Measurements from ENCODE around the gene TYW1B. TPM values are rescaled to one million over a fixed set of nuclear protein-coding genes. Genes with fewer than 3 reads are reported as not detected.
"Not testable (repeated sequence)": the region's sequence is repeated elsewhere in the genome, so short reads cannot be mapped to it uniquely, and the experiment has no call there.

The TYW1B gene
- total RNA-seq, 2 donors from 2014 or later, result 4.8 TPM

DNA sequence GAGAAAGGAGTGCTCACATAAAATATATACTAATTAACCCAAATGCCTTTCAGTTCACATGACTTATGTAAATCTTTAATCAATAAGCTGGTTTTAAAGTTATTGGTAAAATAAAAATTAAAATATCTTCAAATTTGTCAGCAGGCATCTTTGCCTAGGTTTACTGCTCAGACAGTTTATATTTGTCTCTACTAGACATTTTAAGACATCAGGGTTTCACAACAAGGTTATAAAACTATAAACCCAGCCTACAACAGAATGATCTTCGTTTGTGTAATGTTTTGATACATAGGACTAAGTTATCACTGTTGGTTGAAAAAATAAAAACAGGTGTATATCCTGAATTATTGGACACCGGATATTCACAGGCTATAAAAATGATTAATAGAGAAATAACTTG lies 67.4 kb downstream of the TYW1B start:
- no peak for ATAC-seq
- Mint-ChIP-seq H3K36me3 (ENCODE audit: low read depth) (no peaks in the 10 kb centered on the region), H3K4me3 (no peak overlapping the region)

DNA sequence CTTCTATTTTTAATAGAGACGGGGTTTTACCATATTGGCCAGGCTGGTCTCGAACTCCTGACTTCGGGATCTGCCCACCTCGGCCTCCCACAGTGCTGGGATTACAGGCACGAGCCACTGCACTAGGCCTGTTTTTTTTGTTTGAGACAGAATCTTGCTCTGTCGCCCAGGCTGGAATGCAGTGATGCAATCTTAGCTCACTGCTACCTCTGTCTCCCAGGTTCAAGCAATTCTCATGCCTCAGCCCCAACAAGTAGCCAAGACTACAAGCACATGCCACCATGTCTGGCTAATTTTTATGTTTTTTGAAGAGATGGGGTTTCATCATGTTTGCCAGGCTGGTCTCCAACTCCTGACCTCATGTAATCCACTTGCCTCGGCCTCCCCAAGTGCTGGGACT lies 73.7 kb downstream of the TYW1B start:
- H3K27me3 Mint-ChIP-seq, result no peaks in the 10 kb centered on the region
- H3K4me3 Mint-ChIP-seq, result no peak overlapping the region
- no peak overlapping the region for H3K27ac Mint-ChIP-seq
- H3K4me1 Mint-ChIP-seq, result peaks cover 2% of the 10 kb centered on the region
- DNase-seq, result no peak
- no peaks in the 10 kb centered on the region for H3K9me3 ChIP-seq (ENCODE audit: control insufficient read depth, low read length, poor library complexity, severe bottlenecking)
- no peak for ATAC-seq
- peaks cover 2% of the 10 kb centered on the region for H3K36me3 Mint-ChIP-seq (ENCODE audit: low read depth)

More for the DNA sequence above, 67.4 kb downstream of the TYW1B start:
- no peaks in the 10 kb centered on the region for H3K9me3 ChIP-seq (ENCODE audit: control insufficient read depth, low read length, poor library complexity, severe bottlenecking)
- no peak for DNase-seq
- no peaks in the 10 kb centered on the region for H3K27me3 Mint-ChIP-seq
- no peak overlapping the region for H3K27ac Mint-ChIP-seq
- H3K4me1 Mint-ChIP-seq, result no peaks in the 10 kb centered on the region

DNA sequence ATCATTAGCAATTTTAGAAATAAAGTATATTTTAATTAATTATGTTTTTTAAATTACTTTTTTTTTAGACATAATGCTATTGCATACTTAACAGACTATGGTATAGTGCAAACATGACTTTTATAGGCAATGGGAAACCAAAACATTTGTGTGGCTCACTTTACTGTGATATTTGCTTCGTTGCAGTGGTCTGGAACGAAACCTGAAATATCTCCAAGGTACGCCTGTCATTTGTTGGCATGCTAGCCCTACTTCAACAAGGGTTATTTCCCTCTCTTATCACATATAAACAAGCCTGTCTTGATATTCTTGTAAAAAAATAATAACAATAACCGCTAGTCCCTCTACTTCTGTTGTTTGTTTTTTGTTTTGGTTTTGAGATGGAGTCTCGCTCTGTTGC lies 74.2 kb downstream of the TYW1B start:
- Mint-ChIP-seq H3K4me1 (peaks cover 2% of the 10 kb centered on the region), H3K4me3 (no peak overlapping the region), H3K27me3 (no peaks in the 10 kb centered on the region), H3K27ac (no peak overlapping the region), H3K36me3 (ENCODE audit: low read depth) (peaks cover 2% of the 10 kb centered on the region)
- DNase-seq (no peak), ATAC-seq (no peak)
- H3K9me3 ChIP-seq (ENCODE audit: control insufficient read depth, low read length, poor library complexity, severe bottlenecking), result no peaks in the 10 kb centered on the region

DNA sequence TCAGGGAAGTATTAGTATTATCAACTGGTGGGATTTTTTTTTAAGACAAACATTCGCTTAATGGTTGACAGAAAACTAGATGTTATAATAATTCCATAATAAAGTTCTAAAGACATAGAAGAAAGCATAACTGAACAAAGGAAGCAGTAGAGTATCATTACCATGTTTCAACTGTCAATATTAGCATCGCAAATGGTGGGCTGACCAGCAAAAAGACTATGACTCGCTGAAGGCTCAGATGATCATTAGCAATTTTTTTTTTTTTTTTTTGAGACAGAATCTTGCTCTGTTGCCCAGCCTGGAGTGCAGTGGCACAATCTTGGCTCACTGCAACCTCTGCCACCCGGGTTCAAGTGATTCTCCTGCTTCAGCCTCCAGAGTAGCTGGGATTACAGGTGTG lies 74.8 kb downstream of the TYW1B start:
- not testable (repeated sequence) for H3K36me3 Mint-ChIP-seq (ENCODE audit: low read depth); H3K4me1 Mint-ChIP-seq; ATAC-seq

DNA sequence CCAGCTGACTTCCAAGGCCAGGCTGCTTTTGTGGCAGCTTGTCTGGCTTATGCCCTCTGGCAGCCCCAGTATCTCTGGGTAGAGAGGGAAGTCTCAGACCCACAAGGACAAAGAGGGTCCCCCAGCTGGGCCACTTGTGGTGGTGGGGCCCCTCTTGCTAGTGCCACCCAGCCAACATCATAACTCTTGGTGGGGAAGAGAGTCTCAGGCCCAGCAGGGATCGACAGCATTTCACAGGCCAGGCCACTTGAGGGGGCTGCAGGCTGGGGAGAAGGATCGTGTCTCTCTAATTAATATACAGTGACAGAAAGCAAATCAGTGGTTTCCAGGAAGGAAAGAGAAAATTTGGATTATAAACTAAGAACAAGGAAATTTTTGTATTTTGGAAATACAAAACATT lies 76.0 kb downstream of the TYW1B start:
- peaks cover 2% of the 10 kb centered on the region for H3K4me1 Mint-ChIP-seq
- ATAC-seq (no peak), DNase-seq (no peak)
- peaks cover 2% of the 10 kb centered on the region for H3K36me3 Mint-ChIP-seq (ENCODE audit: low read depth)
- H3K27ac Mint-ChIP-seq, result no peak overlapping the region
- no peak overlapping the region for H3K4me3 Mint-ChIP-seq
- no peaks in the 10 kb centered on the region for H3K27me3 Mint-ChIP-seq
- H3K9me3 ChIP-seq (ENCODE audit: control insufficient read depth, low read length, poor library complexity, severe bottlenecking), result no peaks in the 10 kb centered on the region

More for the DNA sequence above, 74.8 kb downstream of the TYW1B start:
- H3K27ac Mint-ChIP-seq; H3K27me3 Mint-ChIP-seq; DNase-seq; H3K4me3 Mint-ChIP-seq; H3K9me3 ChIP-seq (ENCODE audit: control insufficient read depth, low read length, poor library complexity, severe bottlenecking): not testable (repeated sequence)

DNA sequence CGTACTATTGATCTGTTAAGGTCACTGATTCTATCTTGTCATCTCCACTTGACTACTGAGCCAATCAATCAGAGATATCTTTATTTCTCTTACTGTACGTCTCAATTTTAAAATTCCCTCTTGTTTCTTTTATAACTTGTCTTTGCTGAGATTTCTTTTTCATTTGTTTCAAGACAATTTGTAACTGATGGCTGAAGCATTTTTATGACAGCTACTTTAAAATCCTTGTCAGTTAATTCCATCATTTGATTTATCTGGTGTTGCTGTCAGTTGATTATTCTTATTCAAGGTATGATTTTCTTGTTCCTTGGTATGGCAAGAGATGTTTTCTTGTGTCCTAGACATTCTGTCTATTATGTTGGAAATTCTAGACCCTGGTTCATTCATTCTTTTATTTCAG lies 76.6 kb downstream of the TYW1B start:
- no peaks in the 10 kb centered on the region for H3K9me3 ChIP-seq (ENCODE audit: control insufficient read depth, low read length, poor library complexity, severe bottlenecking)
- Mint-ChIP-seq H3K27ac (no peak overlapping the region), H3K4me1 (peaks cover 2% of the 10 kb centered on the region), H3K4me3 (no peak overlapping the region), H3K27me3 (no peaks in the 10 kb centered on the region), H3K36me3 (ENCODE audit: low read depth) (peaks cover 2% of the 10 kb centered on the region)
- ATAC-seq (no peak), DNase-seq (no peak)

DNA sequence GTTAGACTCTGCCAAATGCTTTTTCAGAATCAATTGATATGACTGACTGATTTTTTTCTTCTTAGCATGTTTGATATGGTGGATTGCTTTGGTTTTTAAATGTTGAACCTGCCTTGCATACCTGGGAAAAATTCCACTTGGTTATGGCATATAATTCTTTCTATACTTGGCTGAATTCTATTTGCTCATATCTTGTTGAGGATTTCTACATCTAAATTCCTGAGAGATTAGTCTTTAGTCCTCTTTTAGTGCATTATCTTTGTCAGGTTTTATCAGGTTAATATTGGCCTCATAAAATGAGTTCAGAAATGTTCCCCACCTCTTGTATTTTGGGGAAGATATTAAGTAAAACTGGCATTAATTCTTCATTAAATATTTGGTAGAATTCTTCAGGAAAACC lies 79.4 kb downstream of the TYW1B start:
- not testable (repeated sequence) for H3K36me3 Mint-ChIP-seq (ENCODE audit: low read depth); H3K4me3 Mint-ChIP-seq; H3K4me1 Mint-ChIP-seq; H3K9me3 ChIP-seq (ENCODE audit: control insufficient read depth, low read length, poor library complexity, severe bottlenecking); DNase-seq; H3K27ac Mint-ChIP-seq; ATAC-seq; H3K27me3 Mint-ChIP-seq

DNA sequence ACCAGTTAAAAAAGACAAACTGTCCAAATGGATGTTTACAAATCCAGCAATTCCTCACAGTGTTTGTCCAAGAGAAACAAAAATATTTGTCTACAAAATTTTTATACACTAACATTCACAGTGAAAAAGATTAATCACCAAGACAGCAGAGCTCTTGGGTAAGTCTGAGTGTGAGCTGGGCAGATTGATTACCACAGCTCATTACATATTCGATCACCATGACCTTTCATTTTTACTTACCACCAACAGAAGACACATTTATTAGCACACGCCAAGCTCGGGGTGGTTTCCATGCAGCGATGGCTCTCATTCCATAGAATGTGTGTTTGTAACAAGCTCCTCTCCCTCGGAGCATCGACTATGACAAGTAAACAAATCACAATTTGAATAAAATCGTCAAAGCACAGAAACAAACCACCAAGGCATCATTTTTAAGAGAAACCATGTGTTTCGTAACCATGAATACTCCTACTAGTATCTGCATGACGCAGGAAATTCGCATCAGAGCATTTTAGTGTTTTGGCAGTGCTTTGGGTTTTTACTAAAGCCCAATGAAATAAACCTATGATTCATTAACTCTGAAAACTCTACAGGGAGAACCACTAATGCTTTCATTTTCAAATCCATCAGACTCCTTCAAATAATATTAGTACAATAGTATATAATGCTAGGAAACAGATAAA lies 83.6 kb downstream of the TYW1B start:
- not testable (repeated sequence) for H3K9me3 ChIP-seq (ENCODE audit: control insufficient read depth, low read length, poor library complexity, severe bottlenecking); H3K27me3 Mint-ChIP-seq; H3K4me3 Mint-ChIP-seq; H3K27ac Mint-ChIP-seq; H3K36me3 Mint-ChIP-seq (ENCODE audit: low read depth); DNase-seq; H3K4me1 Mint-ChIP-seq; ATAC-seq

DNA sequence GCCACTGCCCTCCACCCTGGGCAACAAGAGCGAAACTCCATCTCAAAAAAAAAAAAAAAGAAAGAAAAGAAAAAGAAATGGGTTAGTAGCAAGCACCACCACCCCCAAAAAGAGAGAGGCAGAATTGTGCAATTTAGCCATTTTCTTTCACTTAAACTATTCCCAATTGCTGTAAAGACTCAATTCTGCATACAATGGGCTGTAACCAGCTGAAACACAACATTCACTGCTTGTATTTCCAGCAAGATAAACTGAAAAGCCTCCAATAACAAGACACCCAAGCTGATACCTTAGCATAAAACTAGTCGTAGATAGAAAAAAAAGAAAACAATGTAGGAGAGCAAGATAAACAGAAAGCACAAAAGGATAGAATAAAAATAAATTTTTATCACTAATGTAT lies 84.2 kb downstream of the TYW1B start:
- not testable (repeated sequence) for DNase-seq; ATAC-seq; H3K4me1 Mint-ChIP-seq; H3K27ac Mint-ChIP-seq; H3K9me3 ChIP-seq (ENCODE audit: control insufficient read depth, low read length, poor library complexity, severe bottlenecking); H3K27me3 Mint-ChIP-seq; H3K4me3 Mint-ChIP-seq; H3K36me3 Mint-ChIP-seq (ENCODE audit: low read depth)

DNA sequence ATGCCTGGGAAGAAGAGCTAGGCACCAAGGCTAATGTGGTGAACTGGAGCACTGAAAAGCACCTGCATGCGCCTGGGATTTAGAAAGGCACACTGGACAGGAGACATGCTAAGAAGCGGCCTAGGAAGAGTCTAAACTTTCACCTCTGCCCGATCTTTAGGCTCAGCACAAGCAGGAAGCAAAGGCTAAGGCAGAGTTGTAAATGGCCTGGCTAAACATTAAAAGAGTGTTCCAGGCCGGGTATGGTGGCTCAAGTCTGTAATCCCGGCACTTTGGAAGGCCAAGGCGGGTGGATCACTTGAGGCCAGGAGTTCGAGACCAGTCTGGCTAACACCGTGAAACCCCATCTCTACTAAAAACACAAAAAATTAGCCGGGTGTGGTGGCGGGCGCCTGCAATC lies 88.3 kb downstream of the TYW1B start:
- not testable (repeated sequence) for H3K27me3 Mint-ChIP-seq; H3K4me1 Mint-ChIP-seq; H3K27ac Mint-ChIP-seq; ATAC-seq; DNase-seq; H3K4me3 Mint-ChIP-seq; H3K36me3 Mint-ChIP-seq (ENCODE audit: low read depth); H3K9me3 ChIP-seq (ENCODE audit: control insufficient read depth, low read length, poor library complexity, severe bottlenecking)

DNA sequence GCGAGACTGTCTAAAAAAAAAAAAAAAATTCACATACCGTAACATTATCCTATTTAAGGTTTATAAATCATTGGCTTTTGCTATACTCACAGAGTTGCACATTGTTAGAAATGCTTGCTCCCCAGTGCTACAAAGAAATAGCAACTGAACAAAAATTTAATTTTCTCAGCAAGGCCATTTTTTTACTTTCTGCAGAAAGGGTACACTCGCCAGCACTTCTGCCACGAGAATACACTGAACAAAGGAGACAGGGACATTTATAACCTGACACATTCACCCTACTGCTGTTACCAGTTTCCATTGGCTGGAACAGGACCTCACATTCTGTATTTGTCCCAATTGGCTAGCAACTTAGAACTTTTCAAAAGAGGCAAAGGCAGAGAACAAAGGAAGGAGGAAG lies 92.1 kb downstream of the TYW1B start:
- H3K36me3 Mint-ChIP-seq (ENCODE audit: low read depth); H3K9me3 ChIP-seq (ENCODE audit: control insufficient read depth, low read length, poor library complexity, severe bottlenecking); DNase-seq; H3K4me3 Mint-ChIP-seq; H3K27me3 Mint-ChIP-seq; H3K27ac Mint-ChIP-seq; ATAC-seq; H3K4me1 Mint-ChIP-seq: not testable (repeated sequence)

DNA sequence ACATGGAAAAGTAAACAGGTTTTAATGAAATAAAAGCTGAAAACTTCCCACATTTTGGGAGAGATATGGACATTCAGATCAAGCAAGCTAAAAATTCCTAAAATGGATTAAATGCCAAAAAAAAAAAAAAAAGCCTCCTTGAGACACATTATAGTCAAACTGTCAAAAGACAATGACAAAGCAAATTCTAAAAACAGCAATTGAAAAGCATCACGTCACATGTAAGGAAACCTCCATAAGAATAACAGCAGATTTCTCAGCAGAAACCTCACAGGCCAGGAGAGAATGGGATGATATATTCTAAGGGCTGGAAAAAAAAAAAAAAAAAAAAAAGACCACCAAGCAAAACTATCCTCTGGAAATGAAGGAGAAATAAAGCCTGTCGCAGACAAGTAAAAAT lies 97.2 kb downstream of the TYW1B start:
- not testable (repeated sequence) for ATAC-seq; H3K9me3 ChIP-seq (ENCODE audit: control insufficient read depth, low read length, poor library complexity, severe bottlenecking); H3K4me1 Mint-ChIP-seq; DNase-seq; H3K36me3 Mint-ChIP-seq (ENCODE audit: low read depth); H3K27ac Mint-ChIP-seq; H3K4me3 Mint-ChIP-seq; H3K27me3 Mint-ChIP-seq

DNA sequence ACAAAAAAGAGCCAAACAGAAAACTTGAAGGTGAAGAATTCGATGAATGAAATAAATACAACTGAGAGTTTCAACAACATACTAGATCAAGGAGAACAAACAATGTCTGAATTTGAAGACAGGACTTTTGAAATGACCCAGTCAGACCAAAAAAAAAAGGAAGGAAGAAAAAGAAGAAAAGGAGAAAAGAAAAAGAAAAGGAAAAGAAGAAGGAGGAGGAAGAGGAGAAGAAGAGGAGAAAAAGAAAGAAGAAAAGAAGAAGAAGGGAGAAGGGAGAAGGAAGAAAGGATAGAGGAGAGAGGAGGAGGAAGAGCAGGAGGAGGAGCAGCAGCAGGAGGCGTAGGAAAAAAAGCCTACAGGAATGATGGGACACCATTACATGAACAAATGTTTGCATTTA lies 97.6 kb downstream of the TYW1B start:
- ATAC-seq, H3K27me3 Mint-ChIP-seq: not testable (repeated sequence)

DNA sequence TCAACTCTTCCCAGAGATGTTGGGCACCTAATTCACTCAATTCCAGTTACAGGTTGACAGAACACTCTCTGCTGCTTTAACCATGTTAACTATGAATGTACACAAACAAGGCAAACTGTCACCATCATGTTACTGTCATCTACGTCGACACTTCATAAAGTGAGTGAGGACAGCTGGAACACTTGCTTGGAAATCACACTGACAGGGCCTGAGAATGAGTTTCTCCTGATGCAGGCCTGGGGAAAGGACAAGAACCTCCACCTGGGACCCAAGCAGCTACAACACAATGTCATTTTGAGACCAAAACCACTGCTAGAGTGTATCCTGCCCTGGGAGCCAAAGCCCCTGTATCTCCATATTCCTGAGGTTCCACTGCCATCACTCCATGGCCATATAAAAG lies 98.9 kb downstream of the TYW1B start:
- ATAC-seq; H3K9me3 ChIP-seq (ENCODE audit: control insufficient read depth, low read length, poor library complexity, severe bottlenecking); DNase-seq; H3K27ac Mint-ChIP-seq; H3K27me3 Mint-ChIP-seq; H3K4me3 Mint-ChIP-seq; H3K4me1 Mint-ChIP-seq: not testable (repeated sequence)
- peaks cover 11% of the 10 kb centered on the region for H3K36me3 Mint-ChIP-seq (ENCODE audit: low read depth)

More for the DNA sequence above, 97.6 kb downstream of the TYW1B start:
- not testable (repeated sequence) for DNase-seq; H3K4me1 Mint-ChIP-seq; H3K27ac Mint-ChIP-seq; H3K4me3 Mint-ChIP-seq; H3K9me3 ChIP-seq (ENCODE audit: control insufficient read depth, low read length, poor library complexity, severe bottlenecking)
- peaks cover 11% of the 10 kb centered on the region for H3K36me3 Mint-ChIP-seq (ENCODE audit: low read depth)
